Heart left ventricle (tissue), 13 donors: Measurements from ENCODE around the gene LGI2.

Source experiments
- CTCF ChIP-seq, 12 donors: fragments of 200-600 bp; sonication (generic) in 4 of 12; IDR thresholded peaks; one replicate each; pipeline versions ENCODE4 v1.5.0 to v1.8.0; 2018 to 2022; ENCODE audit warnings: antibody characterized with exemption in 12 of 12, mild to moderate bottlenecking in 5 of 12
- POLR2A ChIP-seq, 2 donors: fragments of 450-650 bp; IDR thresholded peaks; one replicate each; pipeline ENCODE4 v1.6.1; 2017; ENCODE audit warnings: antibody characterized with exemption in 2 of 2, mild to moderate bottlenecking in 2 of 2, moderate library complexity in 2 of 2
- donor health status: ischemic (EF 13 %, LVEDD 7.1; RV severe dilation, severe dysfunction).
- donor health status: DM: no; HTN: yes; CAD: no.
- donor health status: DM: no; HTN: no; CAD: no.
- donor health status: ischemic (EF 25% LVEDD 6.9; RV normal size, moderate dysfunction).
- donor health status: ischemic (EF 25% LVEDD 5.7; RV mildly dilated, moderate dysfunction).
- donor health status: ischemic (EF 35%, LVEDD 5.7; RV mildly dilated, moderate dysfunction).
- donor health status: nonischemic (EF 11% LVEDD 7.7; RV severe dilation, severe dysfunction).
- donor health status: DM: yes; HTN: yes; CAD: no.
- donor health status: PGD.
- donor health status: ischemic (EF 29% LVEDD 5.4; RV normal size, mild dysfunction).
- donor health status: nonischemic (EF 23%, LVEDD 6.1; RV moderate dilation, normal function).

GRCh38 chr4:24956763-24957162 lies 74.0 kb downstream of the LGI2 start:
- no peak for TF ChIP-seq CTCF (IDR thresholded peaks at IDR 0.05)
- TF ChIP-seq POLR2A (IDR thresholded peaks at IDR 0.05): no peak
